Measurements from ENCODE around the gene CASD1.

GRCh38 chr7:94571816-94572215 lies 62.2 kb downstream of the CASD1 start:
- TF ChIP-seq POLR2A (IDR thresholded peaks at IDR 0.05; ENCODE audit: low read depth, low read length) (no peak), CTCF (conservative IDR thresholded peaks at IDR 0.05; ENCODE audit: low read depth, low read length) (no peak)
